HepG2 (cell line): ENCODE data around the gene RRBP1. TPM values are rescaled to one million over a fixed set of nuclear protein-coding genes. Genes with fewer than 3 reads are reported as not detected.

ENCODE experiments used
- AGO1 ChIP-seq: fragments of 200-400 bp; formaldehyde crosslinking; IDR thresholded peaks from 2 replicates; pipeline ENCODE4 v1.6.1; 2017; ENCODE audit warnings: mild to moderate bottlenecking, low read depth, low read length, moderate library complexity; ENCODE audit not compliant: poor library complexity, severe bottlenecking
- ELF3 ChIP-seq: IDR thresholded peaks from 2 replicates; pipeline ENCODE4 v1.6.1; 2016; ENCODE audit warnings: missing genetic modification reagents, missing compliant biosample characterization
- ERF ChIP-seq: IDR thresholded peaks from 2 replicates; pipeline ENCODE4 v1.6.1; 2018; ENCODE audit warnings: missing biosample characterization, missing genetic modification reagents
- GABPB1 ChIP-seq: IDR thresholded peaks from 2 replicates; pipeline ENCODE4 v1.6.1; 2016; ENCODE audit warnings: mild to moderate bottlenecking, missing genetic modification reagents, moderate library complexity, missing compliant biosample characterization
- HNF1B ChIP-seq: sonication (generic); formaldehyde crosslinking; IDR thresholded peaks from 2 replicates; pipeline ENCODE4 v1.5.1; 2020; ENCODE audit warnings: mild to moderate bottlenecking, moderate library complexity, missing genetic modification reagents
- MTF2 ChIP-seq: sonication (generic); formaldehyde crosslinking; IDR thresholded peaks from 2 replicates; pipeline ENCODE4 v1.5.0; 2020; ENCODE audit warnings: missing genetic modification reagents, borderline replicate concordance
- MYNN ChIP-seq: sonication (generic); formaldehyde crosslinking; IDR thresholded peaks from 2 replicates; pipeline ENCODE4 v1.4.0; 2020; ENCODE audit warnings: mild to moderate bottlenecking, low read depth, missing genetic modification reagents
- RXRA ChIP-seq: sonication (generic); formaldehyde crosslinking; IDR thresholded peaks from 2 replicates; pipeline ENCODE4 v1.5.1; 2020; ENCODE audit warnings: missing genetic modification reagents
- SMC3 ChIP-seq: IDR thresholded peaks from 2 replicates; pipeline ENCODE4 v1.6.1; 2011; ENCODE audit warnings: low read length, improper control_type of control experiment
- SOX13 ChIP-seq, 3 experiments: fragments of 450-650 bp in 1 of 3; sonication (generic) in 1 of 3; formaldehyde crosslinking in 1 of 3; IDR thresholded peaks in 2 of 3; conservative IDR thresholded peaks in 1 of 3; 2 replicates each; pipeline versions ENCODE4 v1.5.0 to v1.6.1; 2016 to 2020; ENCODE audit warnings: antibody characterized with exemption in 1 of 3, mild to moderate bottlenecking in 1 of 3, missing compliant biosample characterization in 1 of 3, missing genetic modification reagents in 1 of 3, moderate library complexity in 1 of 3
- TAF1 ChIP-seq: sonication (generic); formaldehyde crosslinking; IDR thresholded peaks from 2 replicates; pipeline ENCODE4 v1.4.0; 2020; ENCODE audit warnings: missing genetic modification reagents
- ZBTB42 ChIP-seq: sonication (generic); formaldehyde crosslinking; IDR thresholded peaks from 2 replicates; pipeline ENCODE4 v1.5.0; 2020; ENCODE audit warnings: mild to moderate bottlenecking, missing genetic modification reagents
- ZBTB7A ChIP-seq: sonication (generic); formaldehyde crosslinking; IDR thresholded peaks from 2 replicates; pipeline ENCODE4 v1.8.0; 2022; ENCODE audit warnings: mild to moderate bottlenecking, missing genetic modification reagents
- ZC3H4 ChIP-seq: sonication (generic); formaldehyde crosslinking; IDR thresholded peaks from 2 replicates; pipeline ENCODE4 v1.4.0; 2020; ENCODE audit warnings: missing genetic modification reagents, borderline replicate concordance
- ZNF318 ChIP-seq: sonication (generic); formaldehyde crosslinking; IDR thresholded peaks from 2 replicates; pipeline ENCODE4 v1.4.0; 2020; ENCODE audit warnings: mild to moderate bottlenecking, missing genetic modification reagents
- ZNF557 ChIP-seq: sonication (generic); formaldehyde crosslinking; IDR thresholded peaks from 2 replicates; pipeline ENCODE4 v1.4.0; 2020; ENCODE audit warnings: missing genetic modification reagents
- ZNF660 ChIP-seq: sonication (generic); formaldehyde crosslinking; IDR thresholded peaks from 2 replicates; pipeline ENCODE4 v1.5.1; 2020; ENCODE audit warnings: mild to moderate bottlenecking, low read depth, missing genetic modification reagents, borderline replicate concordance
- ZNF746 ChIP-seq: sonication (generic); formaldehyde crosslinking; IDR thresholded peaks from 2 replicates; pipeline ENCODE4 v1.8.0; 2022; ENCODE audit warnings: mild to moderate bottlenecking, missing genetic modification reagents
- ZNF75D ChIP-seq: sonication (generic); formaldehyde crosslinking; IDR thresholded peaks from 2 replicates; pipeline ENCODE4 v1.8.1; 2023; ENCODE audit warnings: missing genetic modification reagents, mild to moderate bottlenecking, borderline replicate concordance
- polyA plus RNA-seq, 8 experiments: library from polyadenylated mRNA; depleted of rRNA in 3 of 8; stranded (reverse) in 7 of 8; unstranded in 1 of 8; fragments of >200 nt; fragmentation: Illumina TruSeq in 4 of 8; extraction: Trizol in 4 of 8; gene quantifications; 2 replicates each; pipeline versions ENCODE4 v1.2.1 to v1.2.3, GENCODE V29; 2011 to 2016; ENCODE audit warnings: low read depth in 4 of 8, missing spikeins in 1 of 8, mixed read lengths in 1 of 8; ENCODE audit not compliant: insufficient read depth in 1 of 8
- total RNA-seq, 5 experiments: library from RNA; depleted of rRNA; stranded (reverse); fragments of >200 nt; fragmentation: Illumina TruSeq; extraction: Trizol; gene quantifications; 2 replicates each; pipeline ENCODE4 v1.2.3, GENCODE V29; 2016; ENCODE audit warnings: low read depth in 1 of 5

RRBP1 gene
- total and polyA plus RNA-seq, 2 of the 13 experiments (the other 11 are each of a cell fraction or from before 2014, with no cell fraction given) = 150 to 222 TPM

- TF ChIP-seq ZNF318 (CRISPR knock-in tag) = 0 out of 2 replicates have a peak, but pooled peaks have one; percentile 74
- no peak for TF ChIP-seq SMC3
- TF ChIP-seq GABPB1 (CRISPR knock-in tag) = no peak
- no peak for TF ChIP-seq MTF2 (CRISPR knock-in tag)
- TF ChIP-seq MYNN = 0 out of 2 replicates have a peak, but pooled peaks have one; percentile 17
- TF ChIP-seq HNF1B (CRISPR knock-in tag) = no peak
- no peak for TF ChIP-seq ZNF746 (CRISPR knock-in tag)
- TF ChIP-seq SOX13 (IDR thresholded peaks at IDR 0.05) = no peak
- TF ChIP-seq SOX13 (CRISPR knock-in tag; conservative IDR thresholded peaks at IDR 0.05 in 1 of 2, IDR thresholded peaks at IDR 0.05 in 1 of 2) = no peak
- no peak for TF ChIP-seq ZNF557 (CRISPR knock-in tag)
- no peak for TF ChIP-seq ZBTB7A (CRISPR knock-in tag)
- TF ChIP-seq ZNF660 = no peak
- no peak for TF ChIP-seq ZC3H4 (CRISPR knock-in tag)
- no peak for TF ChIP-seq ZBTB42 (CRISPR knock-in tag)
- no peak for TF ChIP-seq TAF1 (CRISPR knock-in tag)
- TF ChIP-seq ZNF75D (CRISPR knock-in tag) = no peak
- no peak for TF ChIP-seq AGO1
- no peak for TF ChIP-seq ELF3 (CRISPR knock-in tag)
- TF ChIP-seq ERF (CRISPR knock-in tag) = no peak
- no peak for TF ChIP-seq RXRA (CRISPR knock-in tag)
Measured at GRCh38 chr20:17683218-17684076, 1.4 kb upstream of the RRBP1 start (continued).
